Epidermal melanocyte (primary cell): ENCODE measurements around the gene NFKBIB.
A peak's percentile ranks its signal among the peaks of the same experiment; 100 is the strongest.
"Not testable (repeated sequence)": the region's sequence is repeated elsewhere in the genome, so short reads cannot be mapped to it uniquely, and the experiment has no call there.

Experiments
- DNase-seq: peaks from one replicate; pipeline ENCODE4 v3.0.0; 2011; ENCODE audit warnings: low spot score; ENCODE audit not compliant: insufficient read length

The NFKBIB gene

GRCh38 chr19:38928391-38929001 is 28.7 kb downstream of the NFKBIB start:
- no peak for DNase-seq

- peak; percentile 87 for DNase-seq
Observed at GRCh38 chr19:38929929-38930775, 30.4 kb downstream of the NFKBIB start, which contains the start of gene SARS2. TSS of gene SARS2 (minus strand) at chr19:38930763. CDS start at chr19:38930736, 27 bp downstream.

GRCh38 chr19:38930776-38931520 is 31.2 kb downstream of the NFKBIB start, which contains the start of gene MRPS12:
TSS of gene MRPS12 (plus strand) at chr19:38930944. CDS start at chr19:38931295, 351 bp downstream.
- DNase-seq = peak; percentile 100

- DNase-seq = no peak
Observed at GRCh38 chr19:38931521-38931793, 31.7 kb downstream of the NFKBIB start.

- DNase-seq = no peak
Observed at GRCh38 chr19:38932425-38933179, 32.8 kb downstream of the NFKBIB start.

GRCh38 chr19:38933544-38933943 is 33.8 kb downstream of the NFKBIB start:
- DNase-seq = no peak

GRCh38 chr19:38939957-38940356 is 40.2 kb downstream of the NFKBIB start:
- no peak for DNase-seq

GRCh38 chr19:38941466-38941865 is 41.7 kb downstream of the NFKBIB start:
- not testable (repeated sequence) for DNase-seq

GRCh38 chr19:38941979-38942378 is 42.2 kb downstream of the NFKBIB start:
- no peak for DNase-seq

- no peak for DNase-seq
Observed at GRCh38 chr19:38942471-38943181, 42.9 kb downstream of the NFKBIB start.

GRCh38 chr19:38944981-38945506 is 45.3 kb downstream of the NFKBIB start:
- no peak for DNase-seq

- DNase-seq = no peak
Observed at GRCh38 chr19:38945562-38946228, 45.9 kb downstream of the NFKBIB start.

GRCh38 chr19:38946229-38947010 is 46.7 kb downstream of the NFKBIB start:
- no peak for DNase-seq

- DNase-seq = peak; percentile 60
Observed at GRCh38 chr19:38949580-38950367, 50.0 kb downstream of the NFKBIB start.

GRCh38 chr19:38951187-38951586 is 51.4 kb downstream of the NFKBIB start:
- no peak for DNase-seq

GRCh38 chr19:38952395-38953165 is 52.8 kb downstream of the NFKBIB start:
- DNase-seq = no peak

- DNase-seq = no peak
Observed at GRCh38 chr19:38953677-38954076, 53.9 kb downstream of the NFKBIB start.

- DNase-seq = no peak
Observed at GRCh38 chr19:38956264-38956663, 56.5 kb downstream of the NFKBIB start.
